ENCODE results near the gene EGLN3.

- TF ChIP-seq CTCF (IDR thresholded peaks at IDR 0.05) (no peak), POLR2A (IDR thresholded peaks at IDR 0.05) (no peak)
Observed at GRCh38 chr14:33959692-33960151, 8.8 kb upstream of the EGLN3 start.

Measured in right lobe of liver (tissue), 4 donors.